Stomach (tissue), 9 donors: Measurements from ENCODE around the gene RNF220. TPM values are rescaled to one million over a fixed set of nuclear protein-coding genes. Genes with fewer than 3 reads are reported as not detected.

Experiments
- DNase-seq, 2 donors: peaks; one replicate each; pipeline versions ENCODE4 v3.0.0 to v3.0.0-alpha.2; 2013 to 2019
- H3K27ac ChIP-seq, 5 donors: fragments of 200-600 bp in 4 of 5; sonication (generic) in 4 of 5; one replicate each; pipeline ENCODE4 v1.5.1; 2013 to 2019; ENCODE audit warnings: mild to moderate bottlenecking in 1 of 5, moderate library complexity in 1 of 5
- H3K27me3 ChIP-seq, 3 donors: fragments of 200-600 bp; sonication (generic); one replicate each; pipeline ENCODE4 v1.5.1; 2017 to 2019; ENCODE audit warnings: mixed run types in 1 of 3
- H3K36me3 ChIP-seq, 4 donors: fragments of 200-600 bp; sonication (generic); 1 replicate in 3 of 4; 2 replicates in 1 of 4; pipeline ENCODE4 v1.5.1; 2016 to 2019
- H3K4me1 ChIP-seq, 4 donors: fragments of 200-600 bp; sonication (generic); one replicate each; pipeline ENCODE4 v1.5.1; 2016 to 2019
- H3K4me3 ChIP-seq, 4 donors: fragments of 200-600 bp; sonication (generic) in 3 of 4; one replicate each; pipeline ENCODE4 v1.5.1; 2016 to 2019; ENCODE audit warnings: mild to moderate bottlenecking in 1 of 4
- H3K9me3 ChIP-seq, 4 donors: fragments of 200-600 bp; sonication (generic); one replicate each; pipeline ENCODE4 v1.5.1; 2016 to 2019
- EP300 ChIP-seq: sonication (generic); formaldehyde crosslinking; IDR thresholded peaks from one replicate; pipeline ENCODE4 v1.6.1; 2017; ENCODE audit warnings: antibody characterized with exemption
- POLR2A ChIP-seq, 4 donors: fragments of 450-650 bp; IDR thresholded peaks; one replicate each; pipeline ENCODE4 v1.6.1; 2016; ENCODE audit warnings: antibody characterized with exemption in 4 of 4, control low read depth in 2 of 4, mild to moderate bottlenecking in 1 of 4, moderate library complexity in 1 of 4
- POLR2AphosphoS5 ChIP-seq, 3 donors: sonication (generic); formaldehyde crosslinking; IDR thresholded peaks; one replicate each; pipeline ENCODE4 v1.6.1; 2016; ENCODE audit warnings: antibody characterized with exemption in 3 of 3
- WGBS, 5 donors: extraction: QIAGEN DNeasy Blood & Tissue Kit in 3 of 5; methylation state at CpG; one replicate each; pipeline versions ENCODE4 v1.1.5 to v1.1.7; 2013 to 2018; 5-methylcytosine and 5-hydroxymethylcytosine counted together
- intact Hi-C: fragments of 100-400 bp; cut with DNase I; formaldehyde crosslinking; loops from one replicate; pipeline ENCODE4 v1.15.1; 2023; ENCODE audit warnings: low total_unique reads
- polyA plus RNA-seq, 3 donors: library from polyadenylated mRNA; stranded (reverse); fragments of 200-250 nt; gene quantifications; one replicate each; pipeline ENCODE4 v1.2.3, GENCODE V29; 2013
- total RNA-seq, 5 donors: library from RNA; depleted of rRNA; stranded (reverse); fragments of >200 nt; gene quantifications; one replicate each; pipeline versions ENCODE4 v1.1.0 to v1.2.3, GENCODE V29; 2014 to 2016
- TF ChIP-seq, protein P1 (sequence below), 7 experiments: fragments of 450-650 bp in 4 of 7; fragments of 200-600 bp in 3 of 7; sonication (generic) in 3 of 7; IDR thresholded peaks; one replicate each; pipeline ENCODE4 v1.5.1; 2016 to 2019; ENCODE audit warnings: antibody characterized with exemption in 7 of 7, control low read depth in 2 of 7, mild to moderate bottlenecking in 1 of 7
- donor health status: healthy with polysubstance abuse.
- donor health status: Bipolar disorder and iron deficiency.
- donor health status: healthy.

RNF220 gene
- total and polyA plus RNA-seq, 8 donors = 21.0 to 207 (median 47.2) TPM

DNA sequence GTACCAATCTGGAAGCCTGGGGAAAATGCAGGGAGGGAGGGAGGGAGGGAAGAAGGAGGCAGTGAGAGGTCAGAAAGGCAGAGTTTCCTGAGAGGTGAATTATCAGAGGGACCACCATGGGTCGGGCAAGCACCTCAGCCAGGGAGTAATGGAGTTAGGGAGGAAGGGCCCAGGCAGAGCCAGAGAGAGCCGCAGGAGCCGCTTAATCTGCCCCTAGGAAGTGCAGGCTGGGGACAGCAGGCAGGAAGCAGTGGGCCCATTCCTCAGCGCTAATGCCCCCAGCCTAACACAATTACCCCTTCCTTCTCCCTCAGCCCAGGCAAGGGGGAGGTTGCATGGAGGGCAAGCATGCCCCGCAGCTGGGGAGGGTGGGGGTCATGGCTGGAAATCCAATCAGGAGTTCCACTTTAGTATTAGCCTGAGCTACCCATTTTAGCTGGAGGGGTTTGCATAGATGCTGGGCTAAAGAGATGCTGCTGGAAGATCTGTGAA is 160.2 kb downstream of the RNF220 start:
- TF ChIP-seq POLR2AphosphoS5 (IDR thresholded peaks at IDR 0.05) = no peak
- TF ChIP-seq EP300 = no peak
- no peak for TF ChIP-seq POLR2A (IDR thresholded peaks at IDR 0.05)
- TF ChIP-seq, protein P1, sequence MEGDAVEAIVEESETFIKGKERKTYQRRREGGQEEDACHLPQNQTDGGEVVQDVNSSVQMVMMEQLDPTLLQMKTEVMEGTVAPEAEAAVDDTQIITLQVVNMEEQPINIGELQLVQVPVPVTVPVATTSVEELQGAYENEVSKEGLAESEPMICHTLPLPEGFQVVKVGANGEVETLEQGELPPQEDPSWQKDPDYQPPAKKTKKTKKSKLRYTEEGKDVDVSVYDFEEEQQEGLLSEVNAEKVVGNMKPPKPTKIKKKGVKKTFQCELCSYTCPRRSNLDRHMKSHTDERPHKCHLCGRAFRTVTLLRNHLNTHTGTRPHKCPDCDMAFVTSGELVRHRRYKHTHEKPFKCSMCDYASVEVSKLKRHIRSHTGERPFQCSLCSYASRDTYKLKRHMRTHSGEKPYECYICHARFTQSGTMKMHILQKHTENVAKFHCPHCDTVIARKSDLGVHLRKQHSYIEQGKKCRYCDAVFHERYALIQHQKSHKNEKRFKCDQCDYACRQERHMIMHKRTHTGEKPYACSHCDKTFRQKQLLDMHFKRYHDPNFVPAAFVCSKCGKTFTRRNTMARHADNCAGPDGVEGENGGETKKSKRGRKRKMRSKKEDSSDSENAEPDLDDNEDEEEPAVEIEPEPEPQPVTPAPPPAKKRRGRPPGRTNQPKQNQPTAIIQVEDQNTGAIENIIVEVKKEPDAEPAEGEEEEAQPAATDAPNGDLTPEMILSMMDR (IDR thresholded peaks at IDR 0.05) = no peak
- DNase-seq = no peak
- Histone ChIP-seq H3K4me3 (no peak overlapping the region), H3K27me3 (peaks cover 0 to 22% (median 0%) of the 10 kb centered on the region in 3 donors), H3K36me3 (no peaks in the 10 kb centered on the region), H3K27ac (no peak overlapping the region), H3K9me3 (no peaks in the 10 kb centered on the region), H3K4me1 (no peaks in the 10 kb centered on the region)
- 60 to 79% (median 74%) methylated on average over 5 of the region's 5 CpGs for WGBS, 5 donors
- intact Hi-C loops = no loop called here

DNA sequence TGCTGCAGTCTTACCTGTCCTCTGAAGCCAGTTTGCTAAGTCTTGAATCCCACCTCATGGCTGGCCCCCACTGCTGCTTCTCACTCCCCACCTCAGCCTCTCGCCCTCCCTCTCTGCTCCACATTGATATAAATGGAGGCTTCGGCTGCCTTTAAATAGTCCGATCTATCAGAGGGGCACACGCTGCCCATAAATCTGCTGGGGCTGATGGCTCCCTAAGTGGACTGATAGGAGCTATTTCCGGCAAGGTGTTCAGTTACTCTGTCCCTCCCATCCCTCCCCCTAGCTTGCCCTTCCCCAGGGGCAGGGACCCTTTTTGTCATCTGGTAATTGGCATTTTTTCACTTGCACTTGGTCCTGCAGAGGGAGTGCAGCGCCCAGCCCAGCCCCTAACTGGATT is 160.8 kb downstream of the RNF220 start:
- intact Hi-C loops = no loop called here
- Histone ChIP-seq H3K36me3 (no peaks in the 10 kb centered on the region), H3K4me1 (no peaks in the 10 kb centered on the region), H3K27me3 (peaks cover 0 to 22% (median 0%) of the 10 kb centered on the region in 3 donors), H3K27ac (no peak overlapping the region), H3K9me3 (no peaks in the 10 kb centered on the region), H3K4me3 (no peak overlapping the region)
- 66 to 81% (median 74%) methylated on average over 6 of the region's 6 CpGs for WGBS, 5 donors
- TF ChIP-seq EP300 = no peak
- TF ChIP-seq POLR2A (IDR thresholded peaks at IDR 0.05) = no peak
- TF ChIP-seq POLR2AphosphoS5 (IDR thresholded peaks at IDR 0.05) = no peak
- TF ChIP-seq, protein P1 (IDR thresholded peaks at IDR 0.05) = no peak
- no peak for DNase-seq

DNA sequence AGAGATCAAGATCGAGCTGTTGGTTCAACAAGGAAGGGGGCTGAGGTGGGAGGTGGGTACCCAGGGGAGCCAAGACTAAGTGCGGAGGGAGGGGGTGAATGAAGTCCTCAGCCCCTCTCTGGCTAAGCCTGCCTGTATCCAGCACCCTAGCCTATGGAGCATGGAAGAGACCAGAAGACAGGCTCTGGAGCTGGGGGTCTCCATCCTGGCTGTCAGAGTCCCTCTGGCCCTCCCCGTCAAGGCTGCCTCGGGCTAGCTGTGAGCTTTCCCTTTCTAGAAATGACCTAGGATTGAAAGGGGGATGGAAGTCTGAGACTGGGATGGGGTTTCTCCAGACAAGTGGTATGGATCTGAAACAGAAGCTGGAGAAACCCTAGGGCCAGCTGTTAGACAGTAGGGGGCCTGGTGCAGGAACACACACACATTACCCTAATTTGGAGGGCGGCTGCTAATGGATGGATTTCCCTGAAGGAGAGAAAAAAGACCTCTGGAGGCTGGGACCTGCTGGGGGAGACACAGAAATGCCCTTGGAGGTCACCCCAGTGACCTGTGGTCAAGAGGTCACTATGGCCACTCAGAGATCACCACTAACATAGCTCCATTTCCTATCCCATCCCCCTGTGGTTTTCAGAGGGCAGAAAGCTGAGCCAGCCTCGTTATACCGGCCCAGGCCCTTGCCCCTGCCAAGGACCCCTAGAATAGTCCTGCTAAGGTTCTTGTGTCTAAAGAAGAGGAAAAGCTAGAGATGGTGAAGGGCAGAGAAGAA is 161.4 kb downstream of the RNF220 start:
- H3K27ac ChIP-seq = no peak overlapping the region
- intact Hi-C loops = no loop called here
- no peak for DNase-seq
- 76 to 83% (median 76%) methylated on average over 7 of the region's 7 CpGs for WGBS, 5 donors
- H3K36me3 ChIP-seq = no peaks in the 10 kb centered on the region
- no peak overlapping the region for H3K4me3 ChIP-seq
- H3K4me1 ChIP-seq = no peaks in the 10 kb centered on the region
- TF ChIP-seq EP300 = no peak
- TF ChIP-seq POLR2AphosphoS5 (IDR thresholded peaks at IDR 0.05) = no peak
- no peak for TF ChIP-seq POLR2A (IDR thresholded peaks at IDR 0.05)
- TF ChIP-seq, protein P1 (IDR thresholded peaks at IDR 0.05) = no peak
- no peaks in the 10 kb centered on the region for H3K9me3 ChIP-seq
- H3K27me3 ChIP-seq = peaks cover 0 to 22% (median 0%) of the 10 kb centered on the region in 3 donors

DNA sequence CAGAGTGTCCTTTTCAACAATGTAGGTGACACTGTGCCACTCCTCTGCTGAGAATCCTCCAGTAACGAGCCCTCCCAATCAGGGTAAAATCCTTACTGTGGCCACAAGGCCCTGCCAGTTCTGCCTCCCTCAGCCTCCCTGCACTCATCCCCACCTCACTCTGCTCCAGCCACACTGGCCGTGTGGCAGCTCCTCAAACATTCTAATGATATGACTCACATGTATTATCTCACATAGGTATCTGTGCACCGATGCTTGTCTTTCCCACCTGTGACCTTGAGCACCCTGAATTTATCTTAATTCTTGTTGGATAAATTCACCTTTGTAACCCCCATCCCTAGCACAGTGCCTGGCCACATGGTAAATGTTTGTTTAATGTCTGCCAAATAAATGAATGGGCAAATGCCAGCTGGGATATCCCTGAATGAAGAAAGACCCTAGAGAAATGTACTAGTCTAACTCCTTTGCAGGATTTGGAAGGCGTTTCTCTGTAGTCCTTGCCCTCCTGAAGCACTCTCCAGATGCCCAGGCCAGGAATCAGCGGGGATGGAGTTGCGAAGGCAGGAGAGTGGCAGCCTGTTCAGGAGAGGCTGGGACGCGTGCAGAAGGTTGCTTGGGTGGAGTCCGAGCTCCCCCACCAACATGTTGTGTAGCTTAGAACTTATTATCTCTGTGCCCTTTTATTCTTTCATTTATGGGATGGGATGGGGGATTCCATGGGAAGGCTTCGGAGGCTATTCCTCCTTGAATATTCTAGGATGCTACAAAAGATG is 163.3 kb downstream of the RNF220 start:
- H3K27ac ChIP-seq = no peak overlapping the region
- intact Hi-C loops = no loop called here
- DNase-seq = no peak
- H3K9me3 ChIP-seq = no peaks in the 10 kb centered on the region
- no peak overlapping the region for H3K4me3 ChIP-seq
- H3K36me3 ChIP-seq = no peaks in the 10 kb centered on the region
- peaks cover 0 to 17% (median 0%) of the 10 kb centered on the region in 3 donors for H3K27me3 ChIP-seq
- 63 to 73% (median 67%) methylated on average over 10 of the region's 10 CpGs for WGBS, 5 donors
- no peaks in the 10 kb centered on the region for H3K4me1 ChIP-seq
- TF ChIP-seq POLR2AphosphoS5 (IDR thresholded peaks at IDR 0.05) = no peak
- TF ChIP-seq, protein P1 (IDR thresholded peaks at IDR 0.05) = no peak
- no peak for TF ChIP-seq EP300
- no peak for TF ChIP-seq POLR2A (IDR thresholded peaks at IDR 0.05)
